ENCODE measurements around the gene IRF2BPL.

GRCh38 chr14:77002889-77003288 is 25.6 kb downstream of the IRF2BPL start:
- TF ChIP-seq POLR2A (IDR thresholded peaks at IDR 0.05; ENCODE audit: low read depth, low read length) (no peak), SPI1 (IDR thresholded peaks at IDR 0.05; ENCODE audit: low read depth, low read length) (no peak), POLR2AphosphoS5 (IDR thresholded peaks at IDR 0.05; ENCODE audit: low read depth, low read length) (no peak), TAF1 (IDR thresholded peaks at IDR 0.05; ENCODE audit: low read depth, low read length) (no peak), POU2F2 (IDR thresholded peaks at IDR 0.05; ENCODE audit: low read depth, low read length) (no peak)
